Lower leg skin (tissue), 3 donors: ENCODE data around the gene TEX51.

ENCODE experiments used
- CTCF ChIP-seq, 3 donors: fragments of 450-650 bp; IDR thresholded peaks; one replicate each; pipeline ENCODE4 v1.5.1; 2016; ENCODE audit warnings: antibody characterized with exemption in 3 of 3, mild to moderate bottlenecking in 3 of 3, moderate library complexity in 2 of 3
- POLR2A ChIP-seq, 2 donors: fragments of 450-650 bp; IDR thresholded peaks; one replicate each; pipeline ENCODE4 v1.6.1; 2016 to 2017; ENCODE audit warnings: antibody characterized with exemption in 2 of 2, mild to moderate bottlenecking in 1 of 2, moderate library complexity in 1 of 2

GRCh38 chr2:126894082-126894481, 4.6 kb upstream of the TEX51 start:
- TF ChIP-seq CTCF (IDR thresholded peaks at IDR 0.05), result no peak
- TF ChIP-seq POLR2A (IDR thresholded peaks at IDR 0.05), result no peak
